ENCODE measurements around the gene RAPGEF2.

Gene RAPGEF2

GRCh38 chr4:159292137-159292896, 189.4 kb downstream of the RAPGEF2 start:
- TF ChIP-seq, protein P1, sequence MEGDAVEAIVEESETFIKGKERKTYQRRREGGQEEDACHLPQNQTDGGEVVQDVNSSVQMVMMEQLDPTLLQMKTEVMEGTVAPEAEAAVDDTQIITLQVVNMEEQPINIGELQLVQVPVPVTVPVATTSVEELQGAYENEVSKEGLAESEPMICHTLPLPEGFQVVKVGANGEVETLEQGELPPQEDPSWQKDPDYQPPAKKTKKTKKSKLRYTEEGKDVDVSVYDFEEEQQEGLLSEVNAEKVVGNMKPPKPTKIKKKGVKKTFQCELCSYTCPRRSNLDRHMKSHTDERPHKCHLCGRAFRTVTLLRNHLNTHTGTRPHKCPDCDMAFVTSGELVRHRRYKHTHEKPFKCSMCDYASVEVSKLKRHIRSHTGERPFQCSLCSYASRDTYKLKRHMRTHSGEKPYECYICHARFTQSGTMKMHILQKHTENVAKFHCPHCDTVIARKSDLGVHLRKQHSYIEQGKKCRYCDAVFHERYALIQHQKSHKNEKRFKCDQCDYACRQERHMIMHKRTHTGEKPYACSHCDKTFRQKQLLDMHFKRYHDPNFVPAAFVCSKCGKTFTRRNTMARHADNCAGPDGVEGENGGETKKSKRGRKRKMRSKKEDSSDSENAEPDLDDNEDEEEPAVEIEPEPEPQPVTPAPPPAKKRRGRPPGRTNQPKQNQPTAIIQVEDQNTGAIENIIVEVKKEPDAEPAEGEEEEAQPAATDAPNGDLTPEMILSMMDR (IDR thresholded peaks at IDR 0.05; ENCODE audit: low read depth, low read length, missing control alignments): no peak
- H3K4me3 ChIP-seq (replicated peaks; ENCODE audit: low read depth, low read length): no peak overlapping the region
- no peak for DNase-seq (ENCODE audit: extremely low read depth, low read depth)

DNA sequence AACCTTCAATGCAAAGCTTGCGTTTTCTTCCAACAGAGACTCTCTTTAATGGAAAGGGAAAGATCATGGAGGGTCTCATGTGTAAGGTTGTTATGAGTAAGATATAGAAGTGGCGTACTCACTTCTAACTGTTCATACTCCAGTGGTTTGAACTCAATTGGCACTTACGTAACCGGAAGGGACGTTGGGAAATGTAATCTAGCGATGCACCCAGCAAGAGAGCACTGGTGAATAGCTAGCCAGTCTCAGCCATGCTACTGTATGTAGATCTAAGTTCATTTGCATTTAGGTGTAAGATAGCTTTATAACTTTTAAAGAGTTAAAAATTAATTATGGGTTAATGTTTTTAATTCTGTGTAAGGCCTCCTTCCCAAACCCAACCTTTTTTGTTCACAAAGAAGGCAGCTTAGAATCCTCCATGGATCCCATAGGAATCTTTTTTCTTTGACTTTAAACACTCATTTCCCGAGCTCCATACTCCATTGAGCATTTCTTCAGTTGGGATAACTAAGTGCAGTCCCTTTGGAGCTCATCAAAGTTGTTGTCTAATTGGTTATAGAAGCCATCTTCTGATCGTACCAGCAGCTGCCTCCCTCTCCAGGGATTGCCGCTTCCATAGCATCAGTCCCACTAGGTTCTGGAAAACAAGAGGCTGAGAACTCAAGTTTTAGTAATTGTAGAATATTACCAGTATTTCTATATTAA, 191.1 kb downstream of the RAPGEF2 start:
- H3K4me3 ChIP-seq (replicated peaks; ENCODE audit: low read depth, low read length): no peak overlapping the region
- TF ChIP-seq, protein P1 (IDR thresholded peaks at IDR 0.05; ENCODE audit: low read depth, low read length, missing control alignments): no peak
- no peak for DNase-seq (ENCODE audit: extremely low read depth, low read depth)

DNA sequence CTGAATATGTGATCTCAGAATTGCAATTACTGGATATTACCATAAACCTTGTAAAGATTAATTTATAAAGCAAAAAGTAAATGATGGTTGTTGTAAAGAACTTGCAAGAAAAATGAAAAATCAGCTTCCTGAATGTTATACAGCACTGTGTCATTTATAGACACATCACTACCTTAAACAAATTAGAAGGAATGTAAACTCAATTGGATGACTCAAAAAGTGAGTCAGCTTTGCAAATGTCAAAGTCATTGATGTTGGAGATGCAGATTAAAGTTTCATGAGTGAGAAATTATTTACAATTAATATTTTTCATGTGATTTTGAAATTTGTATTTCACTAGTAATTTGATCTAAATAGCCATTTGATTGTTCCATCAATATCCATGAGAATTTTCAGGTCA, 193.2 kb downstream of the RAPGEF2 start:
- H3K4me3 ChIP-seq (replicated peaks; ENCODE audit: low read depth, low read length): no peak overlapping the region
- DNase-seq (ENCODE audit: extremely low read depth, low read depth): no peak
- TF ChIP-seq, protein P1 (IDR thresholded peaks at IDR 0.05; ENCODE audit: low read depth, low read length, missing control alignments): no peak

DNA sequence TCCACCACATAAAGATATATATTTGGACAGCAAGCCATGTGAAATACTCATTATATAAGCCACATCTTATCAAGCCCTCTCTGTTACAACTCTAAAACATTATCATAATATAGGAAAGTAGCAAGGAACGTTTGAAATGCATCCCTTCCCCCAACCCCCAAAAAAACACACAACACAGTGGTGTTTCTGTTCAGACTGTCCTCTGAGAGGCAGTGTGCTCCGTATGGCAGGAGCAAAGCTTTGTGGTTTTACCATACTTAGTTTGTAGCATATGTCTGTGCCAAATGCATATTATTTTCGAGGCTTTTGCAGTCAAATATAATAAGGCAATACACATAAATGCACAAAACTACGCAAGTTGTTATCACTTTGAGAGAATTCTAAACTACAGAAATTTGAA, 194.2 kb downstream of the RAPGEF2 start:
- TF ChIP-seq, protein P1 (IDR thresholded peaks at IDR 0.05; ENCODE audit: low read depth, low read length, missing control alignments): no peak
- DNase-seq (ENCODE audit: extremely low read depth, low read depth): no peak
- H3K4me3 ChIP-seq (replicated peaks; ENCODE audit: low read depth, low read length): no peak overlapping the region

GRCh38 chr4:159298502-159298901, 195.6 kb downstream of the RAPGEF2 start:
- H3K4me3 ChIP-seq (replicated peaks; ENCODE audit: low read depth, low read length): no peak overlapping the region
- no peak for DNase-seq (ENCODE audit: extremely low read depth, low read depth)
- TF ChIP-seq, protein P1 (IDR thresholded peaks at IDR 0.05; ENCODE audit: low read depth, low read length, missing control alignments): no peak

- DNase-seq (ENCODE audit: extremely low read depth, low read depth): no peak
- TF ChIP-seq, protein P1 (IDR thresholded peaks at IDR 0.05; ENCODE audit: low read depth, low read length, missing control alignments): no peak
- no peak overlapping the region for H3K4me3 ChIP-seq (replicated peaks; ENCODE audit: low read depth, low read length)
Measured at GRCh38 chr4:159303435-159303834, 200.6 kb downstream of the RAPGEF2 start.

Data from HFF-Myc (cell line).